Vagina (tissue), 2 donors: ENCODE results near the gene CTSA.
A peak's percentile ranks its signal among the peaks of the same experiment; 100 is the strongest.

Experiments used
- CTCF ChIP-seq, 3 experiments: fragments of 450-650 bp in 2 of 3; fragments of 200-600 bp in 1 of 3; sonication (generic) in 1 of 3; IDR thresholded peaks; one replicate each; pipeline ENCODE4 v1.5.1; 2017 to 2019; ENCODE audit warnings: antibody characterized with exemption in 3 of 3, mild to moderate bottlenecking in 2 of 3, moderate library complexity in 2 of 3
- POLR2A ChIP-seq, 2 donors: fragments of 450-650 bp; IDR thresholded peaks; one replicate each; pipeline ENCODE4 v1.6.1; 2017; ENCODE audit warnings: antibody characterized with exemption in 2 of 2, mild to moderate bottlenecking in 2 of 2, moderate library complexity in 2 of 2
- POLR2AphosphoS5 ChIP-seq, 2 donors: sonication (generic); formaldehyde crosslinking; IDR thresholded peaks; one replicate each; pipeline ENCODE4 v1.9.0; 2017; ENCODE audit warnings: antibody characterized with exemption in 2 of 2, mild to moderate bottlenecking in 2 of 2, low read depth in 1 of 2; ENCODE audit not compliant: insufficient read depth in 1 of 2

- TF ChIP-seq CTCF (IDR thresholded peaks at IDR 0.05) (no peak), POLR2A (IDR thresholded peaks at IDR 0.05) (peak in 1 of 2 donors; percentile 56), POLR2AphosphoS5 (IDR thresholded peaks at IDR 0.05; ENCODE audit: insufficient read depth in 1 of 2, low read depth in 1 of 2) (peak; percentile 83 to 95)
Observed at GRCh38 chr20:45857114-45857881, 33.8 kb upstream of the CTSA start, which contains the start of the genes ACOT8 and ZSWIM3.
